ENCODE measurements around the gene RPL26.
A peak's percentile ranks its signal among the peaks of the same experiment; 100 is the strongest.
"Not testable (repeated sequence)": the region's sequence is repeated elsewhere in the genome, so short reads cannot be mapped to it uniquely, and the experiment has no call there.

RPL26 gene

GRCh38 chr17:8377422-8377821 lies 5.6 kb downstream of the RPL26 start:
- TF ChIP-seq, protein P1, sequence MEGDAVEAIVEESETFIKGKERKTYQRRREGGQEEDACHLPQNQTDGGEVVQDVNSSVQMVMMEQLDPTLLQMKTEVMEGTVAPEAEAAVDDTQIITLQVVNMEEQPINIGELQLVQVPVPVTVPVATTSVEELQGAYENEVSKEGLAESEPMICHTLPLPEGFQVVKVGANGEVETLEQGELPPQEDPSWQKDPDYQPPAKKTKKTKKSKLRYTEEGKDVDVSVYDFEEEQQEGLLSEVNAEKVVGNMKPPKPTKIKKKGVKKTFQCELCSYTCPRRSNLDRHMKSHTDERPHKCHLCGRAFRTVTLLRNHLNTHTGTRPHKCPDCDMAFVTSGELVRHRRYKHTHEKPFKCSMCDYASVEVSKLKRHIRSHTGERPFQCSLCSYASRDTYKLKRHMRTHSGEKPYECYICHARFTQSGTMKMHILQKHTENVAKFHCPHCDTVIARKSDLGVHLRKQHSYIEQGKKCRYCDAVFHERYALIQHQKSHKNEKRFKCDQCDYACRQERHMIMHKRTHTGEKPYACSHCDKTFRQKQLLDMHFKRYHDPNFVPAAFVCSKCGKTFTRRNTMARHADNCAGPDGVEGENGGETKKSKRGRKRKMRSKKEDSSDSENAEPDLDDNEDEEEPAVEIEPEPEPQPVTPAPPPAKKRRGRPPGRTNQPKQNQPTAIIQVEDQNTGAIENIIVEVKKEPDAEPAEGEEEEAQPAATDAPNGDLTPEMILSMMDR (conservative IDR thresholded peaks at IDR 0.05; ENCODE audit: control insufficient read depth, insufficient read depth, low read depth, low read length) = no peak
- DNase-seq (ENCODE audit: low read depth) = no peak
- H3K4me3 ChIP-seq (ENCODE audit: control insufficient read depth, low read depth, low read length) = no peak overlapping the region

DNA sequence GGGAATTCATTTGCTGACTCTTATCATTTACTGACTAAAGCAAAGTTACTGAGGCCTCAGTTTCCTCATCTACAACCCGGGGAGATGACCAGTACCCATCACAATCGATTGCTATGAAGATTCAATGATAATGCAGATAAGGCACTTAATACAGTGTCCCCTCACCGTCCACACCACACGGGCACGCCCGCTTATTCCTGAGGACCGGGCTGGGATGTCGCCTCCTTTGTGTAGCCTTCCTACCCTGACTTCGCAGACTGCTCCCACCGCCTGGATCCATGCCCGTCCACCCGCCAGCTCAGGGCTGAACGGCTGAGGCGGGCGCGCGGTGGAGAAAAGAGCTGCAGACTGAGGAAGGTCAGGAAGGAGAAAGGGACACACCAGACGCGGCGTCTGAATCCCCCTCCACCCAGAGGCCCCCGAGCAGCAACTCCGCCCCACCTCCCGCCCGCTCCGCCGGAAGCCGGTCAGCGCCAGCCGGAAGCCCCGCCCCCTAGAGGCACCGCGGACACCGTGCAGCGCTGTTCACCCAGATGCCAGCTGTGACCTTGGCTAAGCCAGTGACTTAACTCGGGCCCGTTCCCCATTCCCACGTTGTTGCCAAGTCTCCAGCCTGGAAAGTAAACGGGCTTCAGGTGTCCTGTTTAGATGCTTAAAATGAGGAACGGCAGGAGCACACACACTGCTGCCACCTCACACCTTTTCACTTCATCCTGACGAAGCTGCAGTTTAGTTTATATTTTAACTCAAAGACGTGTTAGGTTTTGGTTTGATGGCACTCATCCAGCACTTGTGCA lies 6.5 kb downstream of the RPL26 start, which contains the start of gene KRABD2:
Gene KRABD2, minus strand, starts transcription at position 434 of the 797 bp plus-strand sequence.
- TF ChIP-seq, protein P1 (conservative IDR thresholded peaks at IDR 0.05; ENCODE audit: control insufficient read depth, insufficient read depth, low read depth, low read length) = peak; percentile 44
- peak; percentile 81 for DNase-seq (ENCODE audit: low read depth)
- H3K4me3 ChIP-seq (ENCODE audit: control insufficient read depth, low read depth, low read length) = peak within 1 kb of the TSS; percentile 77

DNA sequence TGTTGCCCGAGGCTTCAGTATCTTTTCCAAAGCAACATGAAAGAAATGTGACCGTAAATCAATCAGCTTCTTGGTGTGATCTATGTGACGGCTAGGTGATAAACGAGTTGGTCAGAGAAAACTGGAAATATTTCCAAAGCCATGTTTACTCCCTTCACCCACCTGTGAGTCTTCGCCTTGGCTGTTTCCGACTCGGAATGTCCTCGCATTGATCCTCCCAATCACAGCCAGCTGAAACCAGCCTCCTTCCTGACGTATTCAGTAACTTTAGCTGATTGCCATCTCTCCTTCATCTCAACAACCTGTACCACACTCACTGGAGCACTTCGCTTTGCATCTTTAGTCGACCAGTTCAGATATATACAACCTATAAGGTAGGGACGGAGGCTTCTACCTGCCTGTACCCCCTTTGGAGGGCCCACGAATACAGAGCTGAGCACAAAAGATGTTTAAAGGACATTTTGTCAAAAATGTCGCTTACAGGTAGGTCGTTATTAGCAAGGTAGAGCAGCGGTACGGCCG lies 7.2 kb downstream of the RPL26 start:
- H3K4me3 ChIP-seq (ENCODE audit: control insufficient read depth, low read depth, low read length) = peak overlapping the region; percentile 77
- TF ChIP-seq, protein P1 (conservative IDR thresholded peaks at IDR 0.05; ENCODE audit: control insufficient read depth, insufficient read depth, low read depth, low read length) = no peak
- DNase-seq (ENCODE audit: low read depth) = peak; percentile 44

- DNase-seq (ENCODE audit: low read depth); H3K4me3 ChIP-seq (ENCODE audit: control insufficient read depth, low read depth, low read length): not testable (repeated sequence)
These were observed 9.1 kb downstream of the RPL26 start for GRCh38 chr17:8373856-8374255.

GRCh38 chr17:8372422-8372821 lies 10.6 kb downstream of the RPL26 start:
- no peak for DNase-seq (ENCODE audit: low read depth)
- H3K4me3 ChIP-seq (ENCODE audit: control insufficient read depth, low read depth, low read length) = no peak overlapping the region
- TF ChIP-seq, protein P1 (conservative IDR thresholded peaks at IDR 0.05; ENCODE audit: control insufficient read depth, insufficient read depth, low read depth, low read length) = no peak

GRCh38 chr17:8371786-8372185 lies 11.2 kb downstream of the RPL26 start:
- TF ChIP-seq, protein P1 (conservative IDR thresholded peaks at IDR 0.05; ENCODE audit: control insufficient read depth, insufficient read depth, low read depth, low read length) = no peak
- peak; percentile 52 for DNase-seq (ENCODE audit: low read depth)

DNA sequence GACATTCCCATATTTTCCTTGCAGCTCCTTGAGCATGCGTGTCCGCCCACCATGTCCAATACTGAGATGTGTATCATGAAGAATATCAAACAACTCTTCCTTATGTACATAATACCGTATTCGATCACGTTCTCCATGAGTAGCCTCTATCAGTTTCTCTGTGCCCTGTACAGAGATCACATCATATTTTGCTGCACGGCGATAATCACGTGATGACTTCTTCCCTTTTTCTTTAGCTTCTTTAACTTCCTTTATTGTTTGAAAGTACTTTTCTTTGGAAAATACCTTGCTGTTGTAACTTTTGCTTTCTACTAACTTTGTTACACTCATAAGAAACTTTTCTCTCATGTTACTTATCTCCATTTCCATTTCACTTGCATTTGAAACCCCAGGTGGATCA lies 13.0 kb downstream of the RPL26 start:
- no peak overlapping the region for H3K4me3 ChIP-seq (ENCODE audit: control insufficient read depth, low read depth, low read length)
- DNase-seq (ENCODE audit: low read depth) = no peak
- TF ChIP-seq, protein P1 (conservative IDR thresholded peaks at IDR 0.05; ENCODE audit: control insufficient read depth, insufficient read depth, low read depth, low read length) = no peak

More at GRCh38 chr17:8371786-8372185, 11.2 kb downstream of the RPL26 start:
- no peak overlapping the region for H3K4me3 ChIP-seq (ENCODE audit: control insufficient read depth, low read depth, low read length)
